Fibroblast of mammary gland (primary cell): ENCODE data around the gene ESPL1.
"Not testable (repeated sequence)": the region's sequence is repeated elsewhere in the genome, so short reads cannot be mapped to it uniquely, and the experiment has no call there.

Experiments
- DNase-seq: peaks from one replicate; pipeline ENCODE4 v3.0.0-alpha.2; 2010; ENCODE audit warnings: low read depth
- H3K4me3 ChIP-seq: 2 replicates; pipeline ENCODE4 v1.5.1; 2011; ENCODE audit warnings: low read depth, mild to moderate bottlenecking, low read length, moderate library complexity; ENCODE audit not compliant: control insufficient read depth
- CTCF ChIP-seq: conservative IDR thresholded peaks from 2 replicates; pipeline ENCODE4 v1.5.1; 2011; ENCODE audit warnings: low read depth, low read length, inconsistent platforms; ENCODE audit not compliant: control insufficient read depth, insufficient read depth

The ESPL1 gene

GRCh38 chr12:53290661-53291060 lies 22.6 kb downstream of the ESPL1 start:
- peak; percentile 53 for DNase-seq
- TF ChIP-seq CTCF = no peak
- H3K4me3 ChIP-seq = no peak overlapping the region

GRCh38 chr12:53292426-53292825 lies 24.3 kb downstream of the ESPL1 start:
- no peak for TF ChIP-seq CTCF
- no peak for DNase-seq
- no peak overlapping the region for H3K4me3 ChIP-seq

DNA sequence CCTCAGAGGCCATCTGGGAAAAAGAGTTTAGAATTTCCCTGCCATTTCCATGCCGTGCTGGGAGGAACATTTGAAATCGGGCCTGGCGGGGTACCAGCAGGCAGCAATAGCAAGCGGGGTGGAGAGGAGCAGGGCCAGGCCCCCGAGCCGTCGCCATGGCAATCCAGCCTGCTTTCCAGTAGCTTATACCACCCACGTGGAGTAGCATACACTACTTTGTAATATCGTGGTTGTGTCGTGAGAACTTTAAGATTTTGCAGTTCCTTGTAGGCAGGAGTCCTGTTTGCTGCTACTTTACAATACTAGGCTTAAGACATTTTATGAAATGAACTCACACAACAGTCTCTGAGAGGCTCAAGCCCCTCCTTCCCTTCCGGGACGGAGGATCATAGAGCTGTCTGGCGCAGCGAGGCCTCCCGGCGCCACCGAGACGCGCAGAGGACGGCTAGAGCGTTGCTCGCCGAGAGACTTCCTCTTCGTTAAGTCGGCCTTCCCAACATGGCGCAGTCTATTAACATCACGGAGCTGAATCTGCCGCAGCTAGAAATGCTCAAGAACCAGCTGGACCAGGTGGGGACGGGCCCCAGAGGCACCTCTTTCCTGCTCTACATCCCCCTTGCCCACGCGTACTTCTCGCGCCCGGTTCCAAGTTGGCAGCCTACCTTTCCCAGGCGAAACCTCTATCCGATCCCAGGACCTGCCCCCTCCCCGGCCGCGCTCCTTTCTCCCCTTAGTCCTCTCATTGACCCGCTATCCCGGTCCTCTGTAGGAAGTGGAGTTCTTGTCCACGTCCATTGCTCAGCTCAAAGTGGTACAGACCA lies 27.2 kb downstream of the ESPL1 start, which contains the start of gene PFDN5:
PFDN5 (plus strand) TSS at position 473 of the 821 bp plus-strand sequence; CDS start at position 499, 26 bp downstream.
- H3K4me3 ChIP-seq = peak within 1 kb of the TSS; percentile 100
- DNase-seq = peak; percentile 92
- no peak for TF ChIP-seq CTCF

GRCh38 chr12:53295891-53296219 lies 27.8 kb downstream of the ESPL1 start:
- TF ChIP-seq CTCF = no peak
- peak overlapping the region; percentile 100 for H3K4me3 ChIP-seq
- DNase-seq = no peak

- not testable (repeated sequence) for H3K4me3 ChIP-seq, DNase-seq
Measured at GRCh38 chr12:53297106-53297505, 29.0 kb downstream of the ESPL1 start.

DNA sequence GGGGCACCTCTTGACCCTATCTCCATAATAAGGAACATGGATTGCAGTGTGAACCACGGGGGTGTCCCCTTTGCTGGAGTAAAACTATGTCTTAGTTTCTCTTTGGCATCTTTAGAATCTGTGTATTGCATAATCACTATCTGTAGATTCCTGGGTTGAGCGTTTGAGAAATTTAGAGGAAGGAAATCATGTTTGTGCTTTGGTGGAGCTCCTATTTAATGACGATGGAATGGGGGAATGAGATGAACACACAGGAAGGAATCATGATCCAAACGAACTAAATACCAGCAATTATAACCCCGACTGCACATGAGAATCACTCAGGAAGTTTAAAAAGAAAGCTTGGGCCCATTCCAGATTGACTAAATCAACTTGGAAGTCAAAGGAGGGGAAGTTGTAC lies 30.1 kb downstream of the ESPL1 start:
- H3K4me3 ChIP-seq = no peak overlapping the region
- no peak for TF ChIP-seq CTCF
- peak; percentile 92 for DNase-seq

DNA sequence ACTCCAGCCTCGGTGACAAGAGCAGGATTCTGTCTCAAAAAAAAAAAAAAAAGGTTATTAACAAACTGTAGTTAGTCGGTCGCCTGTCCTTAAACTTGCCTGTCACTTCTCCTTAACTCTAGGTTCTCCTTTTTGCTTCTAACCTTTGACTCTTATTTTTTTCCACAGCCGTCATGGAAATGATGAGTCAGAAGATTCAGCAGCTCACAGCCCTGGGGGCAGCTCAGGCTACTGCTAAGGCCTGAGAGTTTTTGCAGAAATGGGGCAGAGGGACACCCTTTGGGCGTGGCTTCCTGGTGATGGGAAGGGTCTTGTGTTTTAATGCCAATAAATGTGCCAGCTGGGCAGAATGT lies 31.0 kb downstream of the ESPL1 start:
- no peak for TF ChIP-seq CTCF
- peak overlapping the region; percentile 75 for H3K4me3 ChIP-seq
- DNase-seq = peak; percentile 91
